Mucosa of stomach (tissue), 1 donor: ENCODE measurements around the gene TMEM178B.

ENCODE experiments used
- H3K27me3 ChIP-seq: one replicate; pipeline ENCODE4 v1.7.0; 2013; ENCODE audit warnings: mild to moderate bottlenecking, low read length; ENCODE audit not compliant: control insufficient read depth, insufficient read depth
- H3K36me3 ChIP-seq: one replicate; pipeline ENCODE4 v1.7.0; 2013; ENCODE audit warnings: low read length; ENCODE audit not compliant: control insufficient read depth, insufficient read depth
- H3K4me1 ChIP-seq: one replicate; pipeline ENCODE4 v1.7.0; 2013; ENCODE audit warnings: mild to moderate bottlenecking, low read length; ENCODE audit not compliant: control insufficient read depth, insufficient read depth
- H3K4me3 ChIP-seq: one replicate; pipeline ENCODE4 v1.7.0; 2013; ENCODE audit warnings: low read length
- H3K9ac ChIP-seq: one replicate; pipeline ENCODE4 v1.7.0; 2013; ENCODE audit warnings: mild to moderate bottlenecking, low read length, moderate library complexity
- H3K9me3 ChIP-seq: one replicate; pipeline ENCODE4 v1.7.0; 2013; ENCODE audit warnings: mild to moderate bottlenecking, low read length, moderate library complexity; ENCODE audit not compliant: control insufficient read depth
- donor health status: Pancreatic carcinoma.

The TMEM178B gene

DNA sequence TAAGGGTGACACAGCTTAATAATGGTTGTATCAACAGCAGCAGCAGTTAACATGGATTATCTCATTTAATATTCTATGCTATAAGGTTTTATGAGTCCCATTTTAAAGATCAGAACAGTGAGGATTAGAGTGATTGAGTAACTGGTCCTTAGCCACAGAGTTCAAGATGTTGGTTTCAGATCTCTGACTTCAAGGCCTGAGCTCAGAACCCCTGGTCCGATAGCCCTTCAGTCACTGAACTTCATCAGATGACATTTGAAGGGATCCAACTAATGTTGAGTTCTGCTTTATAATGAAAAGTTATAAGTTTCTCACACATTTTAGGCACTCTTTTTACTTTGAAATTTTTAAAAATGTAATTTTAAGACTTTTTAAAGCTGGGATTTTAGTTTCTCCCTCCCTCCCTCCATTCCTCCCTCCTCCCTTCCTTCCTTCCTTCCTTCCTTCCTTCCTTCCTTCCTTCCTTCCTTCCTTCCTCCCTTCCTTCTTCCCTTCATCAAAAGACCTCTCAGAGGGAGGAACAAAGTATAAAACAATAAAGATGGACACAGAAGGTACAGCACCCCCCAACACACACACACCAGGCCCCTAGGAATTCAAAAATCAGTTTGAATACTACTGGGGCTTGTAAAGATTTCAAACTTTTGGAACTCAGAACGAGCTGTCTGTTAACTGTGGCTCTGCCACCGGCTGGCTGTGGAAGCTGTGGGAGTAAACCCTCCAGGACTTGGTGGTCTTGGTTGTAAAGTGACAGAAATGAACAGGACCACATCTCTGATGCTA lies 270.5 kb downstream of the TMEM178B start:
- H3K27me3 ChIP-seq: no peaks in the 10 kb centered on the region
- no peaks in the 10 kb centered on the region for H3K36me3 ChIP-seq
- H3K9me3 ChIP-seq: no peaks in the 10 kb centered on the region
- no peak overlapping the region for H3K9ac ChIP-seq
- H3K4me3 ChIP-seq: no peak overlapping the region
- H3K4me1 ChIP-seq: no peaks in the 10 kb centered on the region

DNA sequence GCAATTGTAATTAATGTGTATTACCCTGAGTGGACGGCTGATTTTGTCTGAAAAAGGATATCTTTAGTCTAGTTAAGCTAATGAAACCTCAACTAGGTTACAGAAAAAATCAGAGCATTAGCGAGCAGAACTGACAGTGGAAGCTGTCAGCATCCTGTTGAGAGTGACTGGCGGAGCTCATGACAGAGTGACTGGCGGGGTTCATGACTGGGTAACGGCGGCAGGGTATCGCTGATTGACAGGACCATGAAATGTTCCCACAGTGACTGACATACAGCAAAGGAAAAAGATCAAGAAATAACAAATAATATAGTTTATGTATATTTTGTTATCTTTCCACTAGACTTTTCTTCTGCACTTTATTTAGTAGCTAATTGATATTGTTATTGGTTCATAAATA lies 274.9 kb downstream of the TMEM178B start:
- no peak overlapping the region for H3K9ac ChIP-seq
- H3K4me1 ChIP-seq: no peaks in the 10 kb centered on the region
- H3K27me3 ChIP-seq: no peaks in the 10 kb centered on the region
- H3K4me3 ChIP-seq: no peak overlapping the region
- no peaks in the 10 kb centered on the region for H3K36me3 ChIP-seq
- H3K9me3 ChIP-seq: no peaks in the 10 kb centered on the region

DNA sequence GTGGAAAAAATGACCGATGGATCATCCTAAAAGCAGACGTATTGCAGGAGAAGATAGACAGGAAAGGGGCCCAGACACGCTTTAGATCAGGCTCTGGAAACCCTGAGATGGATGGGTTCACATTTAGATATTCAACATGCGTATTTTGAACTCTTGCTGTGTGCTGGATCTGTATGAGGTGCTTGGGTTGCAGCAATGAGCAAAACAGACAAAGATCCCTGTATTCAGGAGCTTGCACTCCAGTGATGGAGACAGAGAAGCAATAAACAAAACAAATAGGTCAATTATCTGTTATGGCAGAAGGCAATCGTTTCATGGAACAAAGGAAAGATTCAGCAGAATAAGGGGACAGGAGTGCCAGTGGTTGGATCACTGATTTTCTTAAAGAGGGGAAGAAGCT lies 275.5 kb downstream of the TMEM178B start:
- no peaks in the 10 kb centered on the region for H3K36me3 ChIP-seq
- H3K9me3 ChIP-seq: no peaks in the 10 kb centered on the region
- H3K4me3 ChIP-seq: no peak overlapping the region
- H3K9ac ChIP-seq: no peak overlapping the region
- H3K27me3 ChIP-seq: no peaks in the 10 kb centered on the region
- H3K4me1 ChIP-seq: no peaks in the 10 kb centered on the region

DNA sequence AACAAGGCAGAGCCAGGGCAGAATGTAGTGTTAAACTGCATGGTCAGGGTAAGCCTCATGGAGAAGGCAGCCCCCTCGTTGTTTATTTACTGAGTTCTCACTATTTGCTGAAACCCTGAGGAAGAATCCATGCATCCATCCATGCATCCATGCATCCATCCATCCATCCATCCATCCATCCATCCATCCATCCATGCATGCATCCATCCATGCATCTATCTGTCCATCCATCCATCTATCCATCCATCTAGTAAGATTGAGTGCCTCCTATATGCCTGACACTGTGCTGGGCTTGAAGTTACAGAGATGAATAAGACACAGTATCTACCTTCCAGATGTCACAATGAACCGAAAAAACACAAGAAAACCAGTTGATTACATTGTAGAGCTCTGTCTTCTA lies 275.9 kb downstream of the TMEM178B start:
- H3K4me1 ChIP-seq: no peaks in the 10 kb centered on the region
- H3K4me3 ChIP-seq: no peak overlapping the region
- H3K27me3 ChIP-seq: no peaks in the 10 kb centered on the region
- no peaks in the 10 kb centered on the region for H3K36me3 ChIP-seq
- no peak overlapping the region for H3K9ac ChIP-seq
- no peaks in the 10 kb centered on the region for H3K9me3 ChIP-seq

DNA sequence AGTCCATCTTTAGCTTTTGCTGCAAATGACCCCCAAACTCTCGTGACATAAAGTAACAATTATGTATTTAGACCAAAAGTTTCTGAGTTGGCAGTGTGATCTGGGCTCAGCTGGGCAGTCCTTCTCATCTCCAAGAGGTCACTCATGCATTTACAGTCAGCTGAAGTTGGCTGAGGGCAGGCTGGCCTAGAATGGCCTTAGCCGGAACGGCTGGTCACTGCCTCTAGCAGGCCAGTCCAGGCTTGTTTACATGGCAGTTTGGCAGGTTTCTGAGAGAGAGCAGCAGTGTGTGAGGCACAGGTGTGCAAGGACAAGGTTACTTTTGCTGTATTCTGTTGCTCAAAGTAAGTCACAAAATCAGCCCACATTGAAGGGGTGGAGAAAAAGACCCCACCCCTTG lies 277.3 kb downstream of the TMEM178B start:
- H3K27me3 ChIP-seq: no peaks in the 10 kb centered on the region
- no peak overlapping the region for H3K9ac ChIP-seq
- H3K4me3 ChIP-seq: no peak overlapping the region
- H3K36me3 ChIP-seq: no peaks in the 10 kb centered on the region
- H3K9me3 ChIP-seq: no peaks in the 10 kb centered on the region
- H3K4me1 ChIP-seq: no peaks in the 10 kb centered on the region

DNA sequence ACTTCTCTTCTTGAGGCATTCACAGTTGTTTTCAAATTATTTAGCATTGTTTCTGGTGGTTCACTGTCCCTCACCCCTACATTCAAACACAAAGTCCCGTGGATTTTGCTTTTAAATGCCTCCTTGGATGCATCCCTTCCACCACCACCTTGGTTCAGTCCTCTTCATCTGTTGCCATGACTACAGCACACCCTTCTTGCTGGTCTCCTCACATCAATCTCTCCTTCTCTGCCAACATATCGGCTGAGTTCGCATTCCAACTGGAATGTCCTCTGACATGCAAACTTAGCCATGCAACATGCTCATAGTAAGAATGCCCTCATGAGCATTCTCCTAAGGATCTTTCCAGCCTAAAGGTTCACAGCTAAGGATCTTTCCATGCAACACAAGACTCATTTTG lies 279.1 kb downstream of the TMEM178B start:
- no peaks in the 10 kb centered on the region for H3K27me3 ChIP-seq

DNA sequence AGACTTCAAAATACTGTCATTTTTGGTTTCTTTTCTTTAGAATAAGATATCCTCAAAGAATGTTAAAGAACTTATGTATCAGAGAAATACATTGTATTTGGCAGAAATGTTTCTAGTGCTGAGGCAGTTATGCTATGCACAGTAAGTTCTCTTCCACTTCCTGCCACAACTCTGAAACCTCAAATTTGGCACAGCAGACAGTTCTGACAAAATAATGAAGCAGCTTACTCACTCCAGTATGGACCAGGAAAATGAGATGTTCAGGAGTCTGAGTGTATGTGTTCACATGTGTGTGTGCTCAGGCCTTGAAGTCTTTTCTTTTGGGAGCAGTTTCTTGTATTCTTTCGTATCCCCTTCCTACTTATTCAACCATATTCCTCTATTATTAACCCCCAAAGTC lies 280.4 kb downstream of the TMEM178B start:
- Histone ChIP-seq H3K36me3 (no peaks in the 10 kb centered on the region), H3K9ac (no peak overlapping the region), H3K27me3 (no peaks in the 10 kb centered on the region), H3K4me1 (no peaks in the 10 kb centered on the region), H3K9me3 (no peaks in the 10 kb centered on the region), H3K4me3 (no peak overlapping the region)

More for the DNA sequence above, 279.1 kb downstream of the TMEM178B start:
- Histone ChIP-seq H3K36me3 (no peaks in the 10 kb centered on the region), H3K4me3 (no peak overlapping the region), H3K4me1 (no peaks in the 10 kb centered on the region), H3K9me3 (no peaks in the 10 kb centered on the region), H3K9ac (no peak overlapping the region)

DNA sequence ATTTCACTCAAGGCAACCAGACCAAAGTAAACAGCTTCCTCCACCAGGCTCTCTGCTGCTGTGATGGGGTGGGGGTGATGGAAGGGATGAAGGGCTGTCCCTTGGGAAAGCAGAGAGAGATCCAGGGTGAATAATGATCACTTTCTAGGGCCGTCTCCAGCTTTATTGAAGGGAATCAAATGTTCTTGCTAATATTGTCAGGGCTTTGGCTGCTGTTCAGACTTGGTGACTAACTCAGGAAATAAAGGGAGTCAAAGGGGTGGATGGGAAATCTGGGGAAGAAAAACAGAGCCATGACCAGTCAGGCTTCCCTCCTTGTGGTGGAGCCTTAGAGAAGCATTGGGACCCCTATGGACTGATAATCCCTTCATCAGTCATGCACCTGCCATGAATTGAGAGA lies 281.2 kb downstream of the TMEM178B start:
- Histone ChIP-seq H3K36me3 (no peaks in the 10 kb centered on the region), H3K4me3 (no peak overlapping the region), H3K4me1 (no peaks in the 10 kb centered on the region), H3K9ac (no peak overlapping the region), H3K9me3 (no peaks in the 10 kb centered on the region), H3K27me3 (no peaks in the 10 kb centered on the region)

DNA sequence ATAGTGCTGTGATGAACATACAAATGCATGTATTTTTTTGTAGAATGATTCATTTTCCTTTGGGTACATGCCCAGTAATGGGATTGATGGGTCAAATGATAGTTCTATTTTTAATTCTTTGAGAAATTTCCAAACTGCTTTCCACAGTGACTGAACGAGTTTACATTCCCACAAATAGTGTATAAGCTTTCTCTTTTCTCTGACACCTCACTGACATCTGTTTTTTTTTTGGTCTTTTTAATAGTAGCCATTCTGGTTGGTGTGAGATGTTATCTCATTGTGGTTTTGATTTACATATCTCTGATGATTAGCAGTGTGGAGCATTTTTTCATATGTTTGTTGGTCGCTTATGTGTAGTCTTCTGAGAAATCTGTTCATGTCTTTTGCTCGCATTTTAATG lies 282.3 kb downstream of the TMEM178B start:
- Histone ChIP-seq H3K9me3 (no peaks in the 10 kb centered on the region), H3K4me3 (no peak overlapping the region), H3K4me1 (no peaks in the 10 kb centered on the region), H3K27me3 (no peaks in the 10 kb centered on the region), H3K9ac (no peak overlapping the region), H3K36me3 (no peaks in the 10 kb centered on the region)

DNA sequence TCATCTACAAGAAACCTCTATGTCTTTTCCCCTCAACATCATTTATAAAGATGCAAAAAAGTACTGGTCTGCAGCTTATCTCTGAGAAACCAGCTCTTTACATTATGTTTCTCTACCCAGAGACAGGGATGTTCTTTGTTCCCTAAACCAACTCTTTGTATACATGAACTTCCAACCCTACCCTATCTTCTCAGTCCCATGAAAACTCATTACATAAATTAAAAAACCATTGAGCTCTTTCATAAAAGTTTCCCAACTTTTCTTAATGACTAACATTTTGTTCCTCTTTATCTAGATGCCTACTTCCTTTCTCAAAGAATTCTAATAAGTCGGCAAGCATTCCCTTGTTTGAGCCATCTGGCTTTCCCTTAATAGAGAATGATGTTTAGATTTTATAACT lies 284.5 kb downstream of the TMEM178B start:
- no peaks in the 10 kb centered on the region for H3K9me3 ChIP-seq
- H3K4me3 ChIP-seq: no peak overlapping the region
- H3K27me3 ChIP-seq: no peaks in the 10 kb centered on the region
- H3K4me1 ChIP-seq: no peaks in the 10 kb centered on the region
- H3K36me3 ChIP-seq: no peaks in the 10 kb centered on the region
- H3K9ac ChIP-seq: no peak overlapping the region

DNA sequence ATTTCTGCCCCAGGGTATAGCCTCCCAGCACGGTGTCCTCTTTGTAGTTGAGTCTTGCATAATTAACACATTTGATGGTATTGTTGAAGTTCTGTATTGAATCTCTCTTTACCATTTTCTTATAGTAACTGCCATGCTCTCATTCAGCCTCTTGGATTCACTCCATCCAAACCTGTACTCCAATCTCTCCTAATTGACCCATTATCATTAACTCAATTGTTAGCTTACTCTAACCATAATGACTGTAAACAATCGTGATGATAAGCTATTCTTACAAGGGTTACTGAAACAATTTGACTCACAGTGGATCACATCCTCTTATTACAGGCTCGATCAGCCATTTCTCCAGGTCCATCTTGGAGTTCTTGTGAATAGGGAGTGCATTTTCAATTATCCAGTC lies 285.4 kb downstream of the TMEM178B start:
- H3K4me1 ChIP-seq: no peaks in the 10 kb centered on the region
- no peak overlapping the region for H3K9ac ChIP-seq
- no peak overlapping the region for H3K4me3 ChIP-seq
- no peaks in the 10 kb centered on the region for H3K36me3 ChIP-seq
- H3K9me3 ChIP-seq: no peaks in the 10 kb centered on the region
- no peaks in the 10 kb centered on the region for H3K27me3 ChIP-seq

DNA sequence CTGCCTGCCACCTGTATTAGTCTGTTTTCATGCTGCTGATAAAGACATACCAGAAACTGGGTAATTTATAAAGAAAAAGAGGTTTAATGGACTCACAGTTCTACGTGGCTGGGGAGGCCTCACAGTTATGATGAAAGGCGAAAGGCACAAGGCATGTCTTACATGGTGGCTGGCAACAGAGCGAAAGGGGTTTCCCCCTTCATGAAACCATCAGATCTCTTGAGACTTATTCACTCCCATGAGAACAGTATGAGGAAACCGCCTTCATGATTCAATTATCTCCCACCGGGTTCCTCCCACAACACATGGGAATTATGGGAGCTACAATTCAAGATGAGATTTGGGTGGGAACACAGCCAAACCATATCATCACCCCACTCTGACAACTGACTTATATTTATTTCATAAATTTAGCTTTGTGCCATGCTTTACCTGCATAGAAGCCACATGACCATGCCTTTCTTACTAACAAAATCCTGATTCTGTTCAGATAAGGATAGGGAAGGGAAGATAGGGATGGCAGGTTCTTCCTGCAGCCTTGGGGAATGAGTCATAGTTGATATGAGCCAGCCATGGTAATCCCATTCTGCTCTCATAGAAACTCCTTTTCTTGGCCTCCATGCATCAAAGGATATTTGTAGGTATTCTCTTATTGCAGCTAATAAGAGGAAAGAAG lies 286.0 kb downstream of the TMEM178B start:
- H3K27me3 ChIP-seq: no peaks in the 10 kb centered on the region
- H3K9me3 ChIP-seq: no peaks in the 10 kb centered on the region
- H3K4me1 ChIP-seq: no peaks in the 10 kb centered on the region
- H3K4me3 ChIP-seq: no peak overlapping the region
- no peak overlapping the region for H3K9ac ChIP-seq
- H3K36me3 ChIP-seq: no peaks in the 10 kb centered on the region
